Stimulated activated CD4-positive, alpha-beta T cell treated with anti-CD3 and anti-CD28 coated beads, Interleukin-1b, Interleukin-23, amount 100 ng/mL, for 1 hour (primary cell): ENCODE results near the gene AKR7A2.
"Not testable (repeated sequence)": the region's sequence is repeated elsewhere in the genome, so short reads cannot be mapped to it uniquely, and the experiment has no call there.

Experiments used
- DNase-seq, 2 donors: peaks; one replicate each; pipeline ENCODE4 v3.0.0-alpha.2; 2020; ENCODE audit warnings: low read depth in 2 of 2

The AKR7A2 gene

GRCh38 chr1:19262744-19263143 lies 49.2 kb downstream of the AKR7A2 start:
- DNase-seq: no peak

- no peak for DNase-seq
Observed at GRCh38 chr1:19262047-19262446, 49.9 kb downstream of the AKR7A2 start.

- no peak for DNase-seq
Observed at GRCh38 chr1:19260211-19261138, 51.5 kb downstream of the AKR7A2 start.

- DNase-seq: no peak
Observed at GRCh38 chr1:19258353-19258752, 53.6 kb downstream of the AKR7A2 start.

DNA sequence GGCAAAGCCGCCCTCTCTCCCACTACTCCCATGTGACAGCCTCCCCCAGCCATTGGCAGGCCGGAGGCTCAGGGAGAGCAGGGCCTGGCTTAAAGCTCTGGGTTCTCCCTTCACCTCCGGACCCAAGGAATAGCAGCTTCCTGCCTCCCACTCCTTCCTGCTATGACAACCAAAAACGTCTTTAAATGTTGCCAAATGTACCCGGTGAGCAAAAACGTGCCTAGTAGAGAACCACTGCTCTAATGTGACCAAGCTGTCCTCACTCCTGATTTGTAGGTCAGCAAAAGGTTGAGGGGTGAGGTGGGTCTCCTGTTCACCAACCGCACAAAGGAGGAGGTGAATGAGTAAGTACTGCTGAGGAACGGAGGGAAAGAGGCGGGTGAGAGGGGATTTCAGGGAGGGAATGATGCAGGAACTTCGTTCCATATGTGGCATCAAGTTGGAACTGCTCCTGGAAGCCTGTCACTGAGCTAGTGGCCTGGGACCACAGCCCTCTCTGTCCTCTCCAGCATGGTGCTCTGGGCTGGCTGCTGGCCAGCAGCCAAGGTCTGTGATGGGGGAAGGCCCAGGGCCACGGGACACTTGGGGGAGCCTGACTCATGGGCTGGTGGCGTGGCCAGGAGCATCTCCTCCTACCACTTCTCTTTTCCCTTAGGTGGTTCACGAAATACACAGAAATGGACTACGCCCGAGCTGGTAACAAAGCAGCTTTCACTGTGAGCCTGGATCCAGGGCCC lies 54.6 kb downstream of the AKR7A2 start:
- DNase-seq: no peak

GRCh38 chr1:19256301-19256700 lies 55.6 kb downstream of the AKR7A2 start:
- DNase-seq: not testable (repeated sequence)

DNA sequence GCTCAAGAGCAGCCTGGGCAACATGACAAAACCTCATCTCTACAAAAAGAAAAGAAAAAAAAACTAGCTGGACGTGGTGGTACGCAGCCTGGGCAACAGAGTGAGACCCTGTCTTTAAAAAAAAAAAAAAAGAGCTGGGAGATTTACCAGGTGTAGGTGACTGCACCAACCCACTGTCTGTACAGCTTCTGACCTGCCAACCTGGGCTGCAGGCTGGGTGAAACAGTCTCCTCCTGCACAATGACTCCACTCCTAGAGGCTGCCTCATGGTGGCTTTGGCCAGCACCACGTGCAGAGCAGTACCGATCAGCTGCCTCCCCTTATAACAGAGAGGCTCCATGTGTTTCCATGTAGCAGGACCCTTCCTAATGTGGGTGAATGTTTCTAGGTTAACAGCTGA lies 56.7 kb downstream of the AKR7A2 start:
- DNase-seq: no peak

GRCh38 chr1:19254416-19254815 lies 57.5 kb downstream of the AKR7A2 start:
- no peak for DNase-seq
